Measurements from ENCODE around the gene CNTNAP5.

The CNTNAP5 gene

DNA sequence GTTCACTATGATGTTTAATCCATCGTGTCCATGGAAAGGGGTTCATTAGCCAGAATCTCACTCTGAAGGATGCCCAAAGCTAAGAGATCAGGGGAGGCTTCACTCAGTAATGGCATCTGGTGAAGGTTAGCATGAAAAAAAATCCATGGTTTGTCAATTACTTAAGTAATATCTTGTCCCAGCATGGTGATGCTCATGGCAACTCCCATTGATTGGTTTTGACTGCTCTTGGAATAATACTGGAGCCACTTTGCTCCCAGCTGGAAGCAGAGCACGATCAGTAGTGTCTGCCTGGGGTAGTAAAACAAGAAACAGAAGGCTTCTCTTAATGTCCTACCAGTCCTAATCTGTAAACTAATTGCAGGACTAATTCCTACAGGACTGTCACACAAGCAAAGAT is 799.4 kb downstream of the CNTNAP5 start:
- no peak for DNase-seq (ENCODE audit: extremely low spot score, insufficient read length, low read depth)

DNA sequence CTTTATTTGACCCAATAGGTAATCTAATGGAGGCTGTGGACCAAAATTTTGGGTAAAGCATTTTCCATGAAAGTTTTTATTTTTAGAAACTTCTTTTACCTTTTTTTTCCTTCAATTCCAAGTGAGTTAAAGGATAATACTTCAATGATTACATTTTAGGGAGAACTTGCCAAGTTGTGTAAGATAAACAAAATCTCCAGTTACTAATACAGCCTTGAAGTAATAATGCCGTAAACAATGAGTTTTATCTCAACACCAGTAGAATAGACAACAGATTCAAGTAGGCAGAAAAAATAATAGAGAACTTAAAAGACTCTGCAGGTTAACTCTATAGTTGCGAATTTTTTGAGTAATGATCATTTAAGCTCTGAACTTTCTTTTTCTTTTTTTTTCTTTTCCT is 807.4 kb downstream of the CNTNAP5 start:
- FAIRE-seq (no peak), DNase-seq (ENCODE audit: extremely low spot score, insufficient read length, low read depth) (no peak)

More for the DNA sequence above, 799.4 kb downstream of the CNTNAP5 start:
- FAIRE-seq: no peak

DNA sequence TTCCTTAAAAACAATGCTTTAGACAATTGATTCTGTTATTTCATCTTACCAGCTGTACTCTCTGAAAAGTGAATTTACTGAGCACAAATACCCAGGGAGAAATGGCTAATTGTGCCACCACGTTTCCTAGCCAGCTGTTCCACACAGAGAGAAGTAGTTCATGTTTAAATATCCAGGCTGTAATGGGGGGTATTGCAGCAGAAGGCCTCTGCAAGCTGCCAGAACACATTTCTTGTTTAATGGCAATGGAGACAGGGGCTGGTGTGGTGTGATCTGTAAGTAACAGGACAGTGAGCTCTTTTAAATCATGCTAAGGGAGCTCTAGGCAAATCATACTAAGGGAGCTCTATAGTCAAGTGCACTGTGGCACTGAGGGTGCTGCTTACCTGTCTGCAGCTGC is 809.2 kb downstream of the CNTNAP5 start:
- DNase-seq (ENCODE audit: extremely low spot score, insufficient read length, low read depth) (no peak), FAIRE-seq (no peak)

DNA sequence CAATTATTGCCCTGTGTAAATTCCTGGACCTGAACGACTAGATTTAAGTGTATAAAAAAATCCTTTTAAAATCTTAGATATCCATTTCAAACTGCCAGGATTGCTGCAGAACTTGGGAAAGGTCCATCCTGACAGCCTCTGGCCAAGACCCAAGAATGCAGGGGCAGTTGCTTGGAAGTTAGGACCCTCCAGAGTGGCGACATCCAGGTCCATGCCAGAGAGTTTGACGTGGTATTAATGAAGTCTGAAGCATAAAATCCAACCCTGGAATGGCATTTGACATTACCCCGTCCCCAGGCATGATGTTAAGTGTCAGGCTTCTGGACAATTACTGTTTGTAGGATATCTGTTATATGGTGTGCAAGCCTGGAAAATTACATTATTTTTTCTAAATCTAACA is 810.2 kb downstream of the CNTNAP5 start:
- no peak for FAIRE-seq
- no peak for DNase-seq (ENCODE audit: extremely low spot score, insufficient read length, low read depth)

DNA sequence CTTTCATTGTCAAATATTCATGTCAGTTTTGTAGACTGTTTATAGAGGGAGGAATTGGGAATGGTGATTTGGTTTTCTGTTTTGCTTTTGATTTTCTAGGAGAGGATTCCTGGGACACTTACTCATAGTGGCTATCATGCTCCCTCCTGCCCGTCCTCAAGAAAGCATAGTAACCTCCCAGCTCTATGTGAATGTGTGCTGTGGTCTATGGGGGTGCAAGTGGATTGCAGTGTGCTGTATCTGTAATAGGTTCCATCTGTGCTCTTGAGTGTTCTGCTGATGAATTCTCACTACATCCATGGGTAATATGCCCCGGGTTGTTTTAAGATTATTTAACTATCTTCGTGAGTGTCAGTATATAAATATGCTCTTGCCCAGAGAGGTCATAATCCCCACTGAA is 811.3 kb downstream of the CNTNAP5 start:
- no peak for DNase-seq (ENCODE audit: extremely low spot score, insufficient read length, low read depth)
- no peak for FAIRE-seq

DNA sequence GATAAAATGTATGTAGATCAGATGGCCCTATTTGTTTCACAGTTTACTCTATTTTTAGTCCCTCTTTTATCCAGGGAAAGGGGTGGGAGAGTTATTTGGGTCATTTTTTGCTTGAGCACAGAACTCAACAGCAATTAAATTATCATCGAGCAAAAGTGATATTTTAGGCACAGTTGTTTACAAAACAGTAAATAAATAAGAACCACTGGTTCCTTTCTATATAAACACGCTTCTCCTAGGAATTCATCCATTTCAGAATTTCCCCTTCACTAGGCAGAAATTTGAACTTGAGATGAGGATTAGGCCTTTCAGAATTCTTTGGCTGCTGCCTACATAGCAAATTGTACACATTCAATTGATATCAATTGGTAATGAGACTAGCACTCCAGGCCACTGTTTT is 812.4 kb downstream of the CNTNAP5 start:
- no peak for FAIRE-seq
- DNase-seq (ENCODE audit: extremely low spot score, insufficient read length, low read depth): no peak

DNA sequence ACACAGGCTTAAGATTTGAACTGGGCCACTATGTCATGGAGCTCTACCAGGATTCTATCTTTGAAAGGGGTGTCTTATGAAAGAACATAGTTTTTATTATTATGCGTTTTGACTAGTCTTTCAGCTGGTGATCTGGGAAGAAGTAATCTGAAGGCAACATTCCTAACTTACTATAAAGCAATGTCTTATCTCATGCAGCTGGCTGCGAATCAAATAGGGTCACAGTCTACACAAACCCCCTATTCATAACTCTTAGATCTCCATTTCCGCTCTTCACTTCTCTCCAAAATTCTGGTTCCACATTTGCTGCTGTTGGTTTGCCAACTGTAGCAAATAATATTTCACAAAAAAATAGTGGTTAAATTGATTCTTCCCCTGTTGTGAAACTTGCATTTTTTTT is 813.3 kb downstream of the CNTNAP5 start:
- FAIRE-seq (no peak), DNase-seq (ENCODE audit: extremely low spot score, insufficient read length, low read depth) (no peak)

DNA sequence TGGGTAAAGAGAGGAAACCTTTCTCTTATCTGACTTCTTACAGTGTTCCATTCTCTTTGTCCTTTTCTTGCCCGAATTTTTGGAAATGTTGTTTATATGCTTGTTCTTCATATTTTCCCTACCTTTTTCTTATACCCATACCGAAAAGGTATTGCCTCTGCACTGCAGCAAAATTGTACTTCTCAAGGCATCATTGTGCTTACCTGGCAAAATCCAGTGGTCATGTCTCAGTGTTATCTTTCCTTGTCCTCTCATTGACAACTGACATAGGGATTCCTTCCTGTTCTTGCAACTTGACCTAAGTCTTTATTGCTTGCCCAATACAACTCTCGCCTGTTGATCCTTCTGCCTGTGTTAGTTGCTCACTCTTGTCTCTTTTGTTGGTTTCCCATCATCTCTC is 842.2 kb downstream of the CNTNAP5 start:
- DNase-seq (ENCODE audit: extremely low spot score, insufficient read length, low read depth) (no peak), FAIRE-seq (no peak)

DNA sequence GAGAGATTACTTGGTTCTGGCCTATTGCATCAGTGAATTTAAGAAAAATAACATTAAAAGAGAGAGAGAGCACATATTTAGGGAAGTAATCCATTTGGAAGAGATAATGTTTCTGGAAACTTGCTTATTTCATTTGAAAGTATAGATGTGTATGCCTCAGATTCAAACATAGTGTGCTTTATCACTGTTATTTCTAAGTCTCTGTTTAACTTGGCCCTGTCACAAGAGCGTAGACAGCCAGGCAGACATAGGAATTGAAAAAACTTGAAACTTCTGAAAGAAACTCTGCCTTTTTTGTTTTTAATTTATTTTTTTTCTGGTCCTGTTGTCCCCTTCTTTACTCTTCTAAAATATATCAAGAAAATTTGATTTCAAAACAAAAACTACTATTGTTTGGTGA is 849.1 kb downstream of the CNTNAP5 start:
- DNase-seq (ENCODE audit: extremely low spot score, insufficient read length, low read depth) (no peak), FAIRE-seq (no peak)

DNA sequence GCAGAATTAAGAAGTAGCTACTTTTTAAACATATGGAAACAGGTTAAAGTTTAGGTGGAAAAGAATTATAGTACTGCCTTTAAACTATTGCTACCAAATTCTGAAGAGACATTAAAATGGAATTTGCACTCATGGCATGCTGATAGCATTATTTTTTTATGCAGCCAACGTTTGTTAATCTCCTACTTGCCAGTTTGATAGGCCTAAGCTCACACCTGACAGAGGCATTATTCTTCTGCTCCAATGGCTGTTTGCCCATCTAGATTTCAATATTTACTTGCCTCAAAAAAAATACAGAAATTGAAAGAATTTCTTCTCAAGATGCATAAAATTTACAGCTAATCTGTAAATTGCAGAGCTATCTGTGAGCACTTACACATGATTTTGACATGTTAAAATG is 849.6 kb downstream of the CNTNAP5 start:
- FAIRE-seq (no peak), DNase-seq (ENCODE audit: extremely low spot score, insufficient read length, low read depth) (no peak)

DNA sequence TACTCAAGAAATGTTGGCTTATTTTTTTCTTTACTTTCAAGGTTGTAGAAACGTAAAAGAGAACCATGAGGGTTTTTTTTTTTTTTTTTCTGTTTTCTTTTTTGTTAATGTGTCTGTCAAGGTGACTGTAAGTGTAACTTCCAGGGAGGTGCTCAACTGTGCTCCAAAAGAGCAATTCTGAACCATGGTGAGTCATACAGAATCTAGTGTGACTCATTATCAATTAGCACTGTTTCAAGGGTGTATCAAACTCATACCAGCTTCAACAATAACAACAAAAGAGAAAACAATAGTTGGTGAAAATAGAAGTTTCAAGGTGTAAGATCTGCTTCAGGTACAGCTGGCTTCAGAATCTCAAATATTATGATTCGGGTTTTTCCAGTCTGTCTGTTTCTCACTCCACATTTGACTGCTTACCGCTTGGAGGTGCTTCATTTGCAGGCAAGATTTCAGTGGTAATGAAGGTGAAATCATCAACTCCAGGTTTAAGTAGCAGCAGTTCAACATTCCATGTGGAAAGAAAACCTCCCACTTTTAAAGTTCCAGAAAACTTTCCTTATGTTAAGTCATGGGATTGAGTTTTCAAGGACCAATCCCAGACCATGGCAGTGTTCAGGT is 850.6 kb downstream of the CNTNAP5 start:
- FAIRE-seq (no peak), DNase-seq (ENCODE audit: extremely low spot score, insufficient read length, low read depth) (no peak)

DNA sequence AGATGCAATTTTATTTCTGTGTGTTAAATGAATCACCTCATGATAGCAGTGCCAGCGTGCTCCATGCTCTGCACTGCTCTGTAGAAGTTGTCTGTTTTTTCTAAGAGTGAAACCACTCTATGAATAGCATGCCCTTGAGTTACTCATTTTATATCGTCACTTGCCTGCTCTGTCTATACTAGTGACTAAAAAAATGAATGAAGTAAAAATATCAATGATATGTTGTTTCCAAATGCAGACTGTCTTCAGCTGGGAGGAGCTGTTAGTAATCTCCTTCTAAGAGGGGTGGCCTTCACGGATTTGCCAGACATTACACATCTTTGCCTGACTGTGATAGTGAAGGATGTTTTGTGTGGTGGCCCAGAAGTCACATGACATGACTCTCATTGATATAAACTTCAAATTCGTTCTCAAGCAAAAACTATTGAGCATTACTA is 852.1 kb downstream of the CNTNAP5 start:
- DNase-seq (ENCODE audit: extremely low spot score, insufficient read length, low read depth): no peak
- no peak for FAIRE-seq

DNA sequence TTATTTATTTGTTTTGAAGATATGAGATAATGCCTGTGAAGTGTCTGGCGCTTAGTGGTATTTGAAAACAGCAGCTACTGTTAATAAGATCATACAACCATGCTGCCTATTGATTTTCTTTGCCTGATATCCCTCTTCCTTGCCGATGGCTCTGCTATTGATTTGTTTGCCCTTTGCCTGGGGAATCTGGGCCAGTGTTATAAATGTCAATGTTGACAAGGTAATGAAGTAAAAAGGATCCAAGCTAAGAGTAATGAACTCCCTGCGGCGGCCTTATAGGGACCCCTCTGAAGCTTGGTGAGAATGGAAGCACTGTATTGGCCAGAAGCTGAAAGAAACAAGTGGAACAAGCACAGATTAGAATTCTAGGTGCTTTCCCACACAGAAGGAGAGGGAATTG is 854.6 kb downstream of the CNTNAP5 start:
- DNase-seq (ENCODE audit: extremely low spot score, insufficient read length, low read depth): no peak
- FAIRE-seq: no peak

DNA sequence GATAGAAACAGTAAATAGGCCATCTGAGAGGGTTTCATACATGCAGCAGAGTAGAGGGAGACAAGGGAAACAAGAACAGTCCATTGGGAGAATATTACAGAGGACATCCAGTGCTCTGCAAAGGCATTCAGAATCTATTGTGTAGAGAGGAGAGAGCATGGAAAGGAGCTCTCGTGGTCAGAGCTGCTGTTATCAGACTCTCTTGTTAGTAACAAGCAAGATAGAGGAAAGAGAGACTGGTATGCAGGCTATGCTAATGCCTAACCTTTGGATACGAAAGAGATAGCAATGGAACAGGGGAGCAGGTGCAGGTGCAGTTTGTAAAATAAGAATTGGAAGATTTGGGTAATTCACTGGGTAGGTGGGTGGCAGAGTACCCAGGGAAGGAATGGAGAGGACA is 855.9 kb downstream of the CNTNAP5 start:
- FAIRE-seq (no peak), DNase-seq (ENCODE audit: extremely low spot score, insufficient read length, low read depth) (no peak)

DNA sequence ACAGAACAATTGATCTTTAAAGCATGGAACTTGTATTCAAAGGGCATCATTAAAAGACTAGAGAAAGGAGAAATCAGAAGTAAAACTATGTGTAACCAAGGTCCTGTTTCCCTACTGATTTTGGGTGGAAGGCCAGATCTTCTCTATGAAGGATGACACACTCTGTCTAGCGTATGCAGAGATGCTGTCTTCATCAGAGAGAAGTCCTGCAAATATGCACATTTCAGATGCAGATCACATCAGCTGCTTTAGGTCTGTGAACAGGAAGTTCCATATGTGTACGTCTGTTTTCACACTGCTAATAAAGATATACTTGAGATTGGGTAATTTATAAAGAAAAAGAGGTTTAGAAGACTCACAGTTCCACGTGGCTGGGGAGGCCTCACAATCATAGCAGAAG is 857.3 kb downstream of the CNTNAP5 start:
- FAIRE-seq: no peak

DNA sequence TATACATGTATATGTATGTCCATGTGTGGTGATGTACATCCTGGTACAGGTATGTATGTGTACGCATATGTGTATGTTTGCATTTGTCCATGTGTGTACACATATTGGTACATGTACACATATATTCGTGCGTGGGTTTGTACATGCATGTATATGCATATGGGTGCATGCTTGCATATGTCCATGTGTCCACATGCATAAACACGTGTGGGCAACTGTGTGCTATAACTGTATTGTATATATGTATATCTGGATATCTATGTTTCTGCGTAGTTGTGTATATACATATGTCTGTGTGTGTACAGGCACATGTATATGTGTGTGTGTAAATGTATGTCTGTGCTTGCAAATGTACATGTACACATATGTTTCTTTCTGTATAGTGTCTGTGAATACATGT is 858.5 kb downstream of the CNTNAP5 start:
- FAIRE-seq (no peak), DNase-seq (ENCODE audit: extremely low spot score, insufficient read length, low read depth) (no peak)

More for the DNA sequence above, 857.3 kb downstream of the CNTNAP5 start:
- no peak for DNase-seq (ENCODE audit: extremely low spot score, insufficient read length, low read depth)

DNA sequence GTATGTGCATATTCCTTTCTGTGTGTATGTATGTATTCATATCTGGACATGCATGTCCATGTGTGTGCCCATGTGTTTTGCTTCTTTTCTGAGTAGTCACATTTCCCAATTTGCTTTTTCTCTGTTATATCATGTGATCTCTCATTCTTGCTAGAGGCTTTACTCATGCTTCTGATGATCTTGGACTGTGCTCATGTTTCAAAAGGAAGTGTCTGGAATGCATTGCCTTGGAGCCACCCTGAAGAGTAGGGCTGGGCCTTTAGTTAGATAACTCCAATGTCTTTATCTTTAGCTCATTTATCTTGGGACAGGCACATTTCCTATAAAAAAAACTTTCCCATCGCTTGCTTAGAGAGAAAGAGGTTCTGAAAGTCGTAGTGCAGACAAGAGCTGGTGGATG is 859.2 kb downstream of the CNTNAP5 start:
- FAIRE-seq (no peak), DNase-seq (ENCODE audit: extremely low spot score, insufficient read length, low read depth) (no peak)

DNA sequence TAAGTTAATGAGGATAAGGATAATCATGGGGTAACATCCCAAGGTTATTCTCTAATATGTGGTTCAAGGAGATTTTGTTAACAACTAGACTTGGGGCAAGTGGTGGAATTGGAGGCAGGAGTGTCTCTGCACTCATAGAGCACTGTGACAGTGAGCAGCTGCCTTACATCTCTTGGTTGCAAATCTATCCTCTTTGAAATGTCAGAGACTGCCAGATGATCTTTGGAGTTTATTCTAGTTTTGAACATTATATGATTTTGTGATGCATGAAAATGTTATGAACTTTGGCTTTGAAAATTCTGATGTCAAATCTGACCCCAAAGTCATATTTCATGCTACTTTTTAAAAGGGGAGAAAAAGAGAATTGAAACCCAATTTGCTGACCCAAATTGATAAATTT is 861.1 kb downstream of the CNTNAP5 start:
- FAIRE-seq: no peak
- DNase-seq (ENCODE audit: extremely low spot score, insufficient read length, low read depth): no peak

DNA sequence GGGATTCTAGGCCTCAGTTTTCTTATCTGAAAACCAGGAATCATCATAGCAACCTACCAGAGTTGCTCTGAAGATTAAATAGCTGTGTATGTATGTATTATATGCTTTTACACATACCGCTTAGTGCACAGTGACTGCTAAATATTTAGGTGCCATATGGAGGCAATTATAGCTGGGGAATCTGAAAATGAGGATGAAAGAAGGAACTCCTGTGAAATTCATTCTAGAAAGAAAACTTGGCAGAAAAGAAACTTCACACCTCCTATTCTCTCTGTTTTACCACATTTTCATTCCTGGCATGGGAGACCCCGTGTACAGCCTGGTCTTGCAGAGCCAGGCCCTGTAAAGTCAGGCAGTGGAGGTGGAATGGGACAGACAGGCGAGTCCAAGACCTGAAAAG is 862.4 kb downstream of the CNTNAP5 start:
- DNase-seq (ENCODE audit: extremely low spot score, insufficient read length, low read depth) (no peak), FAIRE-seq (no peak)

DNA sequence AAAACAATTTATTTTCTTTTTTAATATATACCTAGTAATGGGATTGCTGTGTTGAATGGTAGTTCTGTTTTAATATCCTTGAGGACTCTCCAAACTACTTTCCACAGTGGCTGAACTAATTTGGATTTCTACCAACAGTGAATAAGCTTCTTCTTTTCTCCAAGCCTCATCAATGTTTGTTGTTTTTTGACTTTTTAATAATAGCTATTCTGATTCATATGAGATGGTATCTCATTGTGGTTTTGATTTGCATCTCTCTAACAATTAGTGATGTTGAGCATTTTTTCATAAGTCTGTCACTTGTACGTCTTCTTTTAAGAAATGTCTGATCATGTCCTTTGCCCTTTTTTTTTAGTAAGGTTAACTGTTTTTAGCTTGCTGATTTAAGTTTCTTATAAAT is 863.3 kb downstream of the CNTNAP5 start:
- DNase-seq (ENCODE audit: extremely low spot score, insufficient read length, low read depth) (no peak), FAIRE-seq (no peak)

DNA sequence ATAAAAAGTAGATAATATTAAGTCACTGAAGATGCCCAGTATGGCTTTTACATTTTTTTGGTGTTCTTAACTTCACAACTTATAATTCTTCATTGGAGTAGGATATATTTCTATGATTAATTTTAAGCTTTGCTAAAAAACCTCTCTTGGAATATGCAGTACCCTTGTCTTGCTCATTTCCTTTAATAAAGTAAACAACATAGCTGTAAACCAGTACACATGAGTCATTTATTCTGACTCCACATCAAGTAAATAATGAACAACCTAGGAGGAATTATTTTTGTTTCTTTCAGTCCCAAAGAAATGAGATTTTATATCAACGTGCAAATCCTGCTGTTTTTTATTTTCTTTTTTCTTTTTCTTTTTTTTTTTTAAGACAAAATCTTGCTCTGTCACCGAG is 869.1 kb downstream of the CNTNAP5 start:
- FAIRE-seq: no peak
- DNase-seq (ENCODE audit: extremely low spot score, insufficient read length, low read depth): no peak

DNA sequence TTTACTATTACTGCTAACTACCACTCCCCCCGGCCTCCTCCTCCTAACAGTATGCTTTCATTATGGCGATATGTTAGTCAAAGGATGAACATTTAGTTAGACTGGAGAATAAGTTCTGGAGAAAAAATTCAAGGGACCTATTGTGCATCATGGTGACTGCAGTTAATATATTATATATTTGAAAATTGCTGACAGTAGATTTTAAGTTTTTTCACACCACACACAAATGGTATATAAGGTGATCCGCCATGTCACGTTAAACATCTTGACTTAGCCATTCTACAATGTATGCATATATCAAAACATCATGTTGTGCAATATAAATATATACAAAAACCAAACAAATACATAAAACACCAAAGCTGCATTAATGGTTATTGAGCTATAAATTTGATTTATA is 873.7 kb downstream of the CNTNAP5 start:
- FAIRE-seq (no peak), DNase-seq (ENCODE audit: extremely low spot score, insufficient read length, low read depth) (no peak)

DNA sequence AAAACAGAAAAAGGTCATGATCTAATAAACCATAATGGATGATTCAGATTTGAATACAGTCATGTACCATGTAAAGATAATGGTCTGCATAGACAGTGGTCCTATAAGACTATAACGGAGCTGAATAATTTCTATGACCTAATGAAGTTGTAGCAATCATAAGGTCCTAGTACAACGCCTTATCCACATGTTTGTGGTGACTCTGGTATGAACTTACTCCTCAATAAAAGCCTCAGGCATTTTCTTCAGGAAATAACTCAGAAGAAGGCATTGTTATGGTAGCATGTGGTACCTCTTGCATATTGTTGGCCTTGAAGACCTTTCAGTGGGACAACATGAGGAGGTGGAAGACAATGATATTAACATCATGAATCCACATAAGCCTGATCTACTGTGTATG is 883.3 kb downstream of the CNTNAP5 start:
- DNase-seq (ENCODE audit: extremely low spot score, insufficient read length, low read depth): no peak
- FAIRE-seq: no peak

Data from GM18507 (cell line).